Tracheal epithelial cell (primary cell): ENCODE measurements around the gene ABL1. TPM values are rescaled to one million over a fixed set of nuclear protein-coding genes. Genes with fewer than 3 reads are reported as not detected.

Experiments
- total RNA-seq: library from RNA; depleted of rRNA; stranded (reverse); fragments of >200 nt; gene quantifications from 2 replicates; pipeline ENCODE4 v1.2.1, GENCODE V29; 2014

Gene ABL1
- total RNA-seq = 20.7 and 24.8 TPM in 2 replicates

DNA sequence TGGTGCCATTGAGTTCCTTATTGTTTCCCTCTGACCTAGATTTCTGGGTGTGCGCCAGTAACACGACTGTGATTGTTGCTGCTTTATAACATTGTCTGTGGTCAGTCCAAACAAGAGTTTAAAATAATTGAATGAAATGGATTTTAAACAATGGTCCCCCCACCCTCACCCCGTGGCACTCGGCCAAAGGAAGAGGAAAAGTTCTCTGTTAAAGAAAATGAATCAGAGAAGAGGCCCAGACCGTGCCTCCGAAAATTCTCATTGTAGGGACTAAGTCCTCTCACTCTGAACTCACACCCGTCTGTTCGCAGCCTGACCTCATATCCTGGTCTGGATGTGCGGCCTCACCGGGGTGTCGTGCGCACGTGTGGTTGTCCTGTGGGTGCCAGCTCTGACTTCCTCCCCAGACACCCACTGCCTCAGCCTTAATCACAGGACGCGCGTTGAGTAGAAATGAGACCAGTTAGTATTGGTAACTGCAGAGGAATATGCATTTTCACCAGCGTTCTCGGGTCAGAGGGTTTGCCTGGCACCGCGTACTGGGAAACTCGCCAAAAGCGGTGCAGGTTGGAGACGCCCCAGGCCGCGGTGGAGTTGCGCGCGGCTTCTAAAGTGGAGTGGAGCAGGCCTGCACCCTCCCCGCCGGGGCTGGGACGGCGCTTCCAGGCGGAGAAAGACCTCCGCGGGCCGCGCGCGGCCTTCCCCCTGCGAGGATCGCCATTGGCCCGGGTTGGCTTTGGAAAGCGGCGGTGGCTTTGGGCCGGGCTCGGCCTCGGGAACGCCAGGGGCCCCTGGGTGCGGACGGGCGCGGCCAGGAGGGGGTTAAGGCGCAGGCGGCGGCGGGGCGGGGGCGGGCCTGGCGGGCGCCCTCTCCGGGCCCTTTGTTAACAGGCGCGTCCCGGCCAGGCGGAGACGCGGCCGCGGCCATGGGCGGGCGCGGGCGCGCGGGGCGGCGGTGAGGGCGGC lies at the start of gene ABL1:
Gene ABL1 (plus strand): TSS at position 884 of the 966 bp plus-strand sequence. CDS start 193 bp downstream, outside the sequence.

DNA sequence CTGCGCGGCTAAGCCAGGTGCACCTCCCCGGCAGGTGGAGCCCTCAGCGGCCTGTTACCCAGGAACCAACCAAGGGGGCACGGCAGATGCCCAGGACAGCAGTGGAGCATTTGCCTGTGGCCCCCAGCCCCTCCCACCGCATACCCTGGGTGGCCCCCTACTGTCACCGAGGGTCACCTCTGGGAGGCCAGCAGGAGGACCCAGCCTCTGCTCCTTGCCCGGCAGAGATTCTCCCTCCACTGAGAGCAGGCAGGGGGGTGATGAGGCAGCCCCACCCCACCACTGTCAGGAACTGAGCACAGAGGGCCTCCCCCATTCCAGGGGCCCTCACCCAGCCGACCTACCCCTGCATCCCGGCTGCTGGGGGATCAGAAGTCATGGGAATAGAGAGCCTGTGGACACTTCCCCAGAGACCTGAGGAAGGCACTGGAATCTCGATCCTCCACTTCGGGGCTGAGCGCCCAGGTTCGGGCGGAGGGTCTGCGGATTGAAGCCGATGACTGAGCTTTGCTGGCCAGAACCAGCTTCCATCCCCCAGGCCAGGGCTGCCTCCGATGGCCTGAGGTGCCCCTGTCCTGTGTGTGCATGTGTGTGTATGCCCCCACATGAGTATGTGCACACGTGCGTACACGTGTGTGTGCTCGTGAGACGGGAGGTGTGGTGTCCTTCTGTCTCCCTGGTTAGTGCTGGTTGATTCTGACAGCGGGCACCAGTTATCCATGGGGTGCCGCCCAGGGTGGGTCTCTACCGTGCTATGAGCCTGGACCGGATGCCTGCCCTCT lies 61.4 kb downstream of the ABL1 start, which contains the start of gene QRFP:
Gene QRFP (minus strand): TSS at position 580 of the 782 bp plus-strand sequence. CDS start 2,974 bp downstream, outside the sequence.

Other genes with a start within 250 kb of the ABL1 start
- gene PRDM12, start 170.7 kb upstream of the ABL1 start, total RNA-seq = 0.21 TPM in 1 of 2 replicates, not detected in the other
- 29.4 and 35.2 TPM in 2 replicates for gene EXOSC2, start 141.5 kb upstream of the ABL1 start, total RNA-seq
- gene QRFP, start 61.6 kb downstream of the ABL1 start, total RNA-seq = not detected in 2 replicates
- 1.3 TPM in 1 of 2 replicates, not detected in the other for gene FIBCD1, start 104.0 kb downstream of the ABL1 start, total RNA-seq
- gene LAMC3, start 173.9 kb downstream of the ABL1 start, total RNA-seq = not detected in 2 replicates